ENCODE results near the gene HTRA3. TPM values are rescaled to one million over a fixed set of nuclear protein-coding genes. Genes with fewer than 3 reads are reported as not detected.

HTRA3 gene
- total RNA-seq, 1 donor from 2014 or later, result 1.7 TPM

GRCh38 chr4:8284391-8284790 lies 14.8 kb downstream of the HTRA3 start:
- H3K27ac Mint-ChIP-seq (ENCODE audit: unreplicated experiment), result no peak overlapping the region
- no peaks in the 10 kb centered on the region for H3K36me3 Mint-ChIP-seq (ENCODE audit: low read depth, unreplicated experiment)
- no peak overlapping the region for H3K4me3 Mint-ChIP-seq (ENCODE audit: unreplicated experiment)
- H3K4me1 Mint-ChIP-seq (ENCODE audit: unreplicated experiment), result no peaks in the 10 kb centered on the region
- no peak for TF ChIP-seq CTCF (IDR thresholded peaks at IDR 0.05; ENCODE audit: unreplicated experiment)
- DNase-seq (ENCODE audit: low spot score), result no peak
- no peaks in the 10 kb centered on the region for H3K9me3 Mint-ChIP-seq (ENCODE audit: unreplicated experiment)
- H3K27me3 Mint-ChIP-seq (ENCODE audit: unreplicated experiment), result peaks cover 7% of the 10 kb centered on the region

- H3K36me3 Mint-ChIP-seq (ENCODE audit: low read depth, unreplicated experiment), result no peaks in the 10 kb centered on the region
Measured at GRCh38 chr4:8285143-8285975, 15.8 kb downstream of the HTRA3 start.

GRCh38 chr4:8285976-8286718 lies 16.6 kb downstream of the HTRA3 start:
- peaks cover 7% of the 10 kb centered on the region for H3K27me3 Mint-ChIP-seq (ENCODE audit: unreplicated experiment)
- no peaks in the 10 kb centered on the region for H3K9me3 Mint-ChIP-seq (ENCODE audit: unreplicated experiment)
- no peaks in the 10 kb centered on the region for H3K4me1 Mint-ChIP-seq (ENCODE audit: unreplicated experiment)
- DNase-seq (ENCODE audit: low spot score), result no peak
- TF ChIP-seq CTCF (IDR thresholded peaks at IDR 0.05; ENCODE audit: unreplicated experiment), result no peak
- H3K27ac Mint-ChIP-seq (ENCODE audit: unreplicated experiment), result no peak overlapping the region
- H3K4me3 Mint-ChIP-seq (ENCODE audit: unreplicated experiment), result no peak overlapping the region
- no peaks in the 10 kb centered on the region for H3K36me3 Mint-ChIP-seq (ENCODE audit: low read depth, unreplicated experiment)

More at GRCh38 chr4:8285143-8285975, 15.8 kb downstream of the HTRA3 start:
- TF ChIP-seq CTCF (IDR thresholded peaks at IDR 0.05; ENCODE audit: unreplicated experiment), result no peak
- Mint-ChIP-seq H3K27ac (ENCODE audit: unreplicated experiment) (no peak overlapping the region), H3K4me1 (ENCODE audit: unreplicated experiment) (no peaks in the 10 kb centered on the region), H3K4me3 (ENCODE audit: unreplicated experiment) (no peak overlapping the region), H3K9me3 (ENCODE audit: unreplicated experiment) (no peaks in the 10 kb centered on the region), H3K27me3 (ENCODE audit: unreplicated experiment) (peaks cover 7% of the 10 kb centered on the region)
- no peak for DNase-seq (ENCODE audit: low spot score)

- no peak overlapping the region for H3K27ac Mint-ChIP-seq (ENCODE audit: unreplicated experiment)
- H3K27me3 Mint-ChIP-seq (ENCODE audit: unreplicated experiment), result peaks cover 7% of the 10 kb centered on the region
Measured at GRCh38 chr4:8286719-8287342, 17.3 kb downstream of the HTRA3 start.

More at GRCh38 chr4:8286719-8287342, 17.3 kb downstream of the HTRA3 start:
- Mint-ChIP-seq H3K4me3 (ENCODE audit: unreplicated experiment) (no peak overlapping the region), H3K4me1 (ENCODE audit: unreplicated experiment) (no peaks in the 10 kb centered on the region), H3K36me3 (ENCODE audit: low read depth, unreplicated experiment) (no peaks in the 10 kb centered on the region), H3K9me3 (ENCODE audit: unreplicated experiment) (no peaks in the 10 kb centered on the region)
- DNase-seq (ENCODE audit: low spot score), result no peak
- TF ChIP-seq CTCF (IDR thresholded peaks at IDR 0.05; ENCODE audit: unreplicated experiment), result no peak

Measured in endothelial cell (in vitro differentiated cells).